Lower leg skin (tissue), 3 donors: Measurements from ENCODE around the gene PSORS1C2.

ENCODE experiments used
- POLR2A ChIP-seq, 2 donors: fragments of 450-650 bp; IDR thresholded peaks; one replicate each; pipeline ENCODE4 v1.6.1; 2016 to 2017; ENCODE audit warnings: antibody characterized with exemption in 2 of 2, mild to moderate bottlenecking in 1 of 2, moderate library complexity in 1 of 2
- TF ChIP-seq, protein P1 (sequence below), 3 donors: fragments of 450-650 bp; IDR thresholded peaks; one replicate each; pipeline ENCODE4 v1.5.1; 2016; ENCODE audit warnings: antibody characterized with exemption in 3 of 3, mild to moderate bottlenecking in 3 of 3, moderate library complexity in 2 of 3

GRCh38 chr6:31180500-31180899, 41.6 kb upstream of the PSORS1C2 start:
- TF ChIP-seq, protein P1, sequence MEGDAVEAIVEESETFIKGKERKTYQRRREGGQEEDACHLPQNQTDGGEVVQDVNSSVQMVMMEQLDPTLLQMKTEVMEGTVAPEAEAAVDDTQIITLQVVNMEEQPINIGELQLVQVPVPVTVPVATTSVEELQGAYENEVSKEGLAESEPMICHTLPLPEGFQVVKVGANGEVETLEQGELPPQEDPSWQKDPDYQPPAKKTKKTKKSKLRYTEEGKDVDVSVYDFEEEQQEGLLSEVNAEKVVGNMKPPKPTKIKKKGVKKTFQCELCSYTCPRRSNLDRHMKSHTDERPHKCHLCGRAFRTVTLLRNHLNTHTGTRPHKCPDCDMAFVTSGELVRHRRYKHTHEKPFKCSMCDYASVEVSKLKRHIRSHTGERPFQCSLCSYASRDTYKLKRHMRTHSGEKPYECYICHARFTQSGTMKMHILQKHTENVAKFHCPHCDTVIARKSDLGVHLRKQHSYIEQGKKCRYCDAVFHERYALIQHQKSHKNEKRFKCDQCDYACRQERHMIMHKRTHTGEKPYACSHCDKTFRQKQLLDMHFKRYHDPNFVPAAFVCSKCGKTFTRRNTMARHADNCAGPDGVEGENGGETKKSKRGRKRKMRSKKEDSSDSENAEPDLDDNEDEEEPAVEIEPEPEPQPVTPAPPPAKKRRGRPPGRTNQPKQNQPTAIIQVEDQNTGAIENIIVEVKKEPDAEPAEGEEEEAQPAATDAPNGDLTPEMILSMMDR (IDR thresholded peaks at IDR 0.05): no peak
- TF ChIP-seq POLR2A (IDR thresholded peaks at IDR 0.05): no peak
